NT2/D1 (cell line): Measurements from ENCODE around the gene TBC1D16.

Source experiments
- SUZ12 ChIP-seq: IDR thresholded peaks from 2 replicates; pipeline ENCODE4 v1.6.1; 2011; ENCODE audit not compliant: insufficient read length, insufficient read depth; ENCODE audit errors: extremely low read depth
- YY1 ChIP-seq: IDR thresholded peaks from 2 replicates; pipeline ENCODE4 v1.6.1; 2011; ENCODE audit not compliant: insufficient read length, insufficient read depth
- ZNF274 ChIP-seq: IDR thresholded peaks from 2 replicates; pipeline ENCODE4 v1.6.1; 2011; ENCODE audit warnings: mild to moderate bottlenecking, low read depth, low read length

- TF ChIP-seq ZNF274 = no peak
- no peak for TF ChIP-seq YY1
- no peak for TF ChIP-seq SUZ12
These were observed 23.6 kb downstream of the TBC1D16 start for GRCh38 chr17:80011989-80012555.
